ENCODE results near the gene EXT2. TPM values are rescaled to one million over a fixed set of nuclear protein-coding genes. Genes with fewer than 3 reads are reported as not detected.

EXT2 gene
- total RNA-seq, 3 donors from 2014 or later (not counting 1 experiment from before 2014, with no cell fraction given) = 44.2 to 50.3 (median 45.8) TPM

DNA sequence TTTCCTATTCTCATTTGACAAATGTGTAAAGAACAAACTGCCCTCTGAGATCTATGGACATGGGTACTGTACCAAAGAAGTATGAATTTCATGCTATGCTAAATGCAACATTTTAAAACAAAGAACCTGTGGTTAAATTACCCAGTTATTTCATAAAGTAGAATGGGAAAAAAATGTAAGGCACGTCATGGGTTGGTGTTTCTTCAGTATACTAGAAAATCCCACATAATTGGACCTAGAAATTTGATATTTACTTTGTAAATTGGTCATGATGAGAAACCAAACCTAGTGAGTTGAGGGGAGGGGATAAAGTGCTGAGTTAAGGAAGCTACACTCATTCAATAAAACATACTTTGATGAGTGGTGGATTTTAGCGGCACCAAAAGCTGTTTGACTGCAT is 110.4 kb downstream of the EXT2 start:
- Mint-ChIP-seq H3K4me1 (peaks cover 4 to 32% of the 10 kb centered on the region in 2 donors), H3K4me3 (no peak overlapping the region), H3K27me3 (ENCODE audit: low read depth in 2 of 2) (no peaks in the 10 kb centered on the region), H3K27ac (no peak overlapping the region), H3K9me3 (no peaks in the 10 kb centered on the region), H3K36me3 (peaks cover 17% of the 10 kb centered on the region)
- DNase-seq (no peak), ATAC-seq (no peak)
- Histone ChIP-seq H3K36me3 (ENCODE audit: control insufficient read depth, insufficient read depth, low read length) (peaks cover 17% of the 10 kb centered on the region), H3K4me1 (ENCODE audit: control insufficient read depth, insufficient read depth, low read length) (no peaks in the 10 kb centered on the region), H3K27me3 (ENCODE audit: control insufficient read depth, insufficient read depth, low read length) (no peaks in the 10 kb centered on the region), H3K27ac (ENCODE audit: low read length) (no peak overlapping the region), H3K4me3 (ENCODE audit: low read length) (no peak overlapping the region), H3K9me3 (ENCODE audit: control insufficient read depth, insufficient read depth, low read length) (no peaks in the 10 kb centered on the region)
- intact Hi-C loops (cut with micrococcal nuclease) = no loop called here
- TF ChIP-seq, protein P1, sequence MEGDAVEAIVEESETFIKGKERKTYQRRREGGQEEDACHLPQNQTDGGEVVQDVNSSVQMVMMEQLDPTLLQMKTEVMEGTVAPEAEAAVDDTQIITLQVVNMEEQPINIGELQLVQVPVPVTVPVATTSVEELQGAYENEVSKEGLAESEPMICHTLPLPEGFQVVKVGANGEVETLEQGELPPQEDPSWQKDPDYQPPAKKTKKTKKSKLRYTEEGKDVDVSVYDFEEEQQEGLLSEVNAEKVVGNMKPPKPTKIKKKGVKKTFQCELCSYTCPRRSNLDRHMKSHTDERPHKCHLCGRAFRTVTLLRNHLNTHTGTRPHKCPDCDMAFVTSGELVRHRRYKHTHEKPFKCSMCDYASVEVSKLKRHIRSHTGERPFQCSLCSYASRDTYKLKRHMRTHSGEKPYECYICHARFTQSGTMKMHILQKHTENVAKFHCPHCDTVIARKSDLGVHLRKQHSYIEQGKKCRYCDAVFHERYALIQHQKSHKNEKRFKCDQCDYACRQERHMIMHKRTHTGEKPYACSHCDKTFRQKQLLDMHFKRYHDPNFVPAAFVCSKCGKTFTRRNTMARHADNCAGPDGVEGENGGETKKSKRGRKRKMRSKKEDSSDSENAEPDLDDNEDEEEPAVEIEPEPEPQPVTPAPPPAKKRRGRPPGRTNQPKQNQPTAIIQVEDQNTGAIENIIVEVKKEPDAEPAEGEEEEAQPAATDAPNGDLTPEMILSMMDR (IDR thresholded peaks at IDR 0.05) = no peak
- WGBS (ENCODE audit: insufficient coverage) = 100% methylated on average over 1 of the region's 2 CpGs

DNA sequence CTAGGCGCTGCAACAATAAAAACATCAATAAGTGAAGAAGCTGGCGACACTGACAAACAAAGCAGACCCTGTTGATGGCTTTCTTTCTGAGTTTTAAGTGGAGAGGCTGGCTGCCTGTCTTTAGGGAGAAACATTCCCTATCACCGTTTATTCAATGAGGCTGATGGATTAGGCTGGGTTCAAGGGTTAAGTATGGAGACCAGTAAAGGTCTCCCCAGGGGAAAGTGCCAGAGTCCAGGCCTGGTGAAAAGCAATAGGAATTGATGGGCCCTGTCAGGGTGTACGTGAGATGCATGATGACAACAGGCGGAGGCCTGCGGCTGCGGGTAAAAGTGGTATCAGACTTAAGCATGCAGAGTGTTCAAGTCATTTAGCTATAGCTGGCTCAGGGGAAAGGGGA is 111.8 kb downstream of the EXT2 start:
- DNase-seq (no peak), ATAC-seq (no peak)
- Histone ChIP-seq H3K9me3 (ENCODE audit: control insufficient read depth, insufficient read depth, low read length) (peaks cover 3% of the 10 kb centered on the region), H3K36me3 (ENCODE audit: control insufficient read depth, insufficient read depth, low read length) (peaks cover 16% of the 10 kb centered on the region), H3K4me3 (ENCODE audit: low read length) (no peak overlapping the region), H3K4me1 (ENCODE audit: control insufficient read depth, insufficient read depth, low read length) (no peaks in the 10 kb centered on the region), H3K27me3 (ENCODE audit: control insufficient read depth, insufficient read depth, low read length) (no peaks in the 10 kb centered on the region), H3K27ac (ENCODE audit: low read length) (no peak overlapping the region)
- WGBS (ENCODE audit: insufficient coverage) = 98% methylated on average over 7 of the region's 7 CpGs
- H3K27me3 Mint-ChIP-seq (ENCODE audit: low read depth in 2 of 2) = no peaks in the 10 kb centered on the region
- H3K9me3 Mint-ChIP-seq = peaks cover 0 to 2% of the 10 kb centered on the region in 2 donors
- peaks cover 26% of the 10 kb centered on the region for H3K36me3 Mint-ChIP-seq
- intact Hi-C loops (cut with micrococcal nuclease) = no loop called here
- no peak overlapping the region for H3K27ac Mint-ChIP-seq
- TF ChIP-seq, protein P1 (IDR thresholded peaks at IDR 0.05) = no peak
- no peak overlapping the region for H3K4me3 Mint-ChIP-seq
- peaks cover 4 to 29% of the 10 kb centered on the region in 2 donors for H3K4me1 Mint-ChIP-seq

DNA sequence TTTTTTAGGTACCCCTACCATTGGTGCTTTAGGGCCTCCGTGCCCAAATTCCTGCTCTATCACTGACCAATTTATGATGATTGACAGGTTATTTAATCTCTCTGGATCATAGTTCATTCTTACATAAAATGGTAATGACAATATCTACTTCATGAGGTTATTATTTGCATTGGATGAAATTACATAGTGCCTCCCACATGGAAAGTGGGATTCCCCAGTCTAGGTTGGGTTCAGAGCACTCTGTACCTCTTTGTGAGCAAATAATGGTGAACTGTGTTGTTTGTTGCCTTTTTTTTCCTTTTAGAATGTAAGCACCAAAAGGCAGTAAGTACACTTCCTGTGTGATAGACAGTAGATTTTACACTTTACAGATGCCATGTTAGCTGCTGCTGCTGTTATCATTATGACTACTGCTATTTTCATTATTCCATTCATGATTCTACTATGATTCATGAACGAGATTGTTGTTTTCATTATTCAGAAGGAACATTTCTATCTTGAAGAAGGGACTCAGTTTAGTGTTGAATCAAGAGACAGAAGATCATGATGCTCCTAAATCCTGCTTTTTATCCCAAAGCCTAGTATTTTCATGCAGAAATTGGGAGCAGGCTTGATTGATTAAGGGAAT is 113.6 kb downstream of the EXT2 start:
- H3K9me3 ChIP-seq (ENCODE audit: control insufficient read depth, insufficient read depth, low read length) = peaks cover 3% of the 10 kb centered on the region
- intact Hi-C loops (cut with micrococcal nuclease) = no loop called here
- H3K4me1 ChIP-seq (ENCODE audit: control insufficient read depth, insufficient read depth, low read length) = no peaks in the 10 kb centered on the region
- H3K4me3 ChIP-seq (ENCODE audit: low read length) = no peak overlapping the region
- peaks cover 26% of the 10 kb centered on the region for H3K36me3 Mint-ChIP-seq
- ATAC-seq (no peak), DNase-seq (no peak)
- 80% methylated on average over 1 of the region's 2 CpGs for WGBS (ENCODE audit: insufficient coverage)
- peaks cover 0 to 2% of the 10 kb centered on the region in 2 donors for H3K9me3 Mint-ChIP-seq
- H3K27ac ChIP-seq (ENCODE audit: low read length) = no peak overlapping the region
- H3K27me3 ChIP-seq (ENCODE audit: control insufficient read depth, insufficient read depth, low read length) = no peaks in the 10 kb centered on the region
- TF ChIP-seq, protein P1 (IDR thresholded peaks at IDR 0.05) = no peak
- H3K27me3 Mint-ChIP-seq (ENCODE audit: low read depth in 2 of 2) = no peaks in the 10 kb centered on the region
- peaks cover 4 to 22% of the 10 kb centered on the region in 2 donors for H3K4me1 Mint-ChIP-seq
- peaks cover 13% of the 10 kb centered on the region for H3K36me3 ChIP-seq (ENCODE audit: control insufficient read depth, insufficient read depth, low read length)
- H3K27ac Mint-ChIP-seq = no peak overlapping the region
- H3K4me3 Mint-ChIP-seq = no peak overlapping the region

DNA sequence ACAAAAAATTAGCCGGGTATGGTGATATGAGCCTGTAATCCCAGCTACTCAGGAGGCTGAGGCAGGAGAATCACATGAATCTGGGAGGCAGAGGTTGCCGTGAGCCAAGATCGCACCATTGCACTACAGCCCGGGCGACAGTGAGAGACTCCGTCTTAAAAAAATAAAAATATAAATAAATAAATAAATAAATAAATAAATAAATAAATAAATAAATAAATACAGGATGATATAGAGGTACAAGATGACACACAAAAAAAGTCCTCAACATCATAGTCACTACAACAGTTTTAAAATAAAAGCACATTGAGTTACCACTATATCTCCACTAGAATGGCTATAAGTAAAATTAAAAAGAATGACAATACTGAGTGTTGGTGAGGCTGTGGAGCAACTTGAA is 116.7 kb downstream of the EXT2 start:
- 100% methylated on average over 3 of the region's 6 CpGs for WGBS (ENCODE audit: insufficient coverage)
- intact Hi-C loops (cut with micrococcal nuclease) = no loop called here
- Histone ChIP-seq H3K36me3 (ENCODE audit: control insufficient read depth, insufficient read depth, low read length) (peaks cover 11% of the 10 kb centered on the region), H3K9me3 (ENCODE audit: control insufficient read depth, insufficient read depth, low read length) (peaks cover 3% of the 10 kb centered on the region), H3K27ac (ENCODE audit: low read length) (no peak overlapping the region), H3K4me1 (ENCODE audit: control insufficient read depth, insufficient read depth, low read length) (no peaks in the 10 kb centered on the region), H3K27me3 (ENCODE audit: control insufficient read depth, insufficient read depth, low read length) (no peaks in the 10 kb centered on the region), H3K4me3 (ENCODE audit: low read length) (no peak overlapping the region)
- H3K27me3 Mint-ChIP-seq (ENCODE audit: low read depth in 2 of 2) = no peaks in the 10 kb centered on the region
- ATAC-seq (no peak), DNase-seq (no peak)
- H3K4me3 Mint-ChIP-seq = no peak overlapping the region
- peaks cover 0 to 2% of the 10 kb centered on the region in 2 donors for H3K9me3 Mint-ChIP-seq
- TF ChIP-seq, protein P1 (IDR thresholded peaks at IDR 0.05) = no peak
- peaks cover 4 to 15% of the 10 kb centered on the region in 2 donors for H3K4me1 Mint-ChIP-seq
- H3K27ac Mint-ChIP-seq = no peak overlapping the region
- peaks cover 22% of the 10 kb centered on the region for H3K36me3 Mint-ChIP-seq

Data from natural killer cell (primary cell).